Glomerular endothelial cell (primary cell): ENCODE data around the gene TANGO2. TPM values are rescaled to one million over a fixed set of nuclear protein-coding genes. Genes with fewer than 3 reads are reported as not detected.

Source experiments
- DNase-seq: peaks from one replicate; pipeline ENCODE4 v3.0.0-alpha.2; 2011; ENCODE audit warnings: low read depth, low spot score; ENCODE audit errors: extremely low read depth
- total RNA-seq: library from RNA; depleted of rRNA; stranded (reverse); fragments of >200 nt; gene quantifications from 2 replicates; pipeline ENCODE4 v1.2.3, GENCODE V29; 2015

TANGO2 gene
- total RNA-seq, 1 donor from 2014 or later: 42.2 TPM

- DNase-seq: no peak
Measured at GRCh38 chr22:20096574-20097420, 75.9 kb downstream of the TANGO2 start.

- no peak for DNase-seq
Measured at GRCh38 chr22:20099099-20099711, 78.3 kb downstream of the TANGO2 start.

- DNase-seq: no peak
Measured at GRCh38 chr22:20101638-20102037, 80.7 kb downstream of the TANGO2 start.

GRCh38 chr22:20102203-20102780, 81.4 kb downstream of the TANGO2 start:
- no peak for DNase-seq

- no peak for DNase-seq
Measured at GRCh38 chr22:20105456-20106204, 84.7 kb downstream of the TANGO2 start.

DNA sequence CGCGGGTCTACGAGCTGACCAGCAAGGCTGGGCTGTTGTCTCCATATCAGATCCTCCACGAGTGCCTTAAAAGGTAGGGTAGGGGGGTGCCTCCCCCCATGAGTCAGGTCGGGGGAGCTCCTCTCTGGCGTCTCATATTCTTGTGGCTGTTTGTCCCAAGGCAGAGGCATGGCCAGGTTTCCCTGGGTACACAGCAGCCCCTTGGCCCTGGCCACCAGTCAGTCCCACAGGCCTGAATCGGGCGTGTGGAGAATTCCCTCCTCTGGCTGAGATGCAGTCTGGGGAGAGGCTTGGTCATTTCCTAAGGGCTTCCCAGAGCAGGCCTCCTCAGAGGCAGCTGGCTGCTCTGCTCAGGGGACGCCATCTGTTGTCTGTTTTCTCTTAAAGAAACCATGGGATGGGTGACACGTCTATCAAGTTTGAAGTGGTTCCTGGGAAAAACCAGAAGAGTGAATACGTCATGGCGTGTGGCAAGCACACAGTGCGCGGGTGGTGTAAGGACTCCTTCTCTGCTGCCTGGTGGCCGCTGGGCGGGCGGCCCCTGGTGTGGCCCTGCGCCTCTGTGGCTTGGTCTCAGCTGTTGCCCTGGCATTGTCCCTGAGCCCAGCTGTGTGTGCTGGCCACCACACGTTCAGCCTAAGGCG, 85.4 kb downstream of the TANGO2 start:
- no peak for DNase-seq

GRCh38 chr22:20106849-20107237, 85.9 kb downstream of the TANGO2 start:
- no peak for DNase-seq

DNA sequence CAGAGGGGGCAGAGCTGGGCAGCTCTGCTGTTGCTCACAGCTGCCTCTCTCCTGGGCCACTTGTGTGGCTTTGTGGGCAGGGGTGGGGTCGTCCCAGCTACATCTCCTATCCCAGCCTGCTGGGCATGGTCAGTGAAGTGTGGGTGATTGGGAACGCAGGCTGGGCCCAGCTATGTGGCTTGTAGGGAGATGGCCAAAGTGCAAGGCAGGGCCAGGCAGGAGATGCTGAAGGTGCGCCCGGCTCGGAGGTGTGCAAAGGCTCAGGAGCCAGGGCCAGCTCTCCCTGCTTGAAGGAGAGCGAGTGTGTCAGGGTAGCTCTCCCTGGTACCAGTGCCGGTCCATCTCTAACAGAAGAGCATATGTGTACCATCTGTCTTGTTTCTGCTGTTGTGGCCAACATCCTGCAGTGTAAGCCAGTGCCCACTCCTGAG, 86.6 kb downstream of the TANGO2 start:
- DNase-seq: no peak

GRCh38 chr22:20107951-20108756, 87.2 kb downstream of the TANGO2 start:
- DNase-seq: no peak

- no peak for DNase-seq
Measured at GRCh38 chr22:20108757-20109230, 87.9 kb downstream of the TANGO2 start.

DNA sequence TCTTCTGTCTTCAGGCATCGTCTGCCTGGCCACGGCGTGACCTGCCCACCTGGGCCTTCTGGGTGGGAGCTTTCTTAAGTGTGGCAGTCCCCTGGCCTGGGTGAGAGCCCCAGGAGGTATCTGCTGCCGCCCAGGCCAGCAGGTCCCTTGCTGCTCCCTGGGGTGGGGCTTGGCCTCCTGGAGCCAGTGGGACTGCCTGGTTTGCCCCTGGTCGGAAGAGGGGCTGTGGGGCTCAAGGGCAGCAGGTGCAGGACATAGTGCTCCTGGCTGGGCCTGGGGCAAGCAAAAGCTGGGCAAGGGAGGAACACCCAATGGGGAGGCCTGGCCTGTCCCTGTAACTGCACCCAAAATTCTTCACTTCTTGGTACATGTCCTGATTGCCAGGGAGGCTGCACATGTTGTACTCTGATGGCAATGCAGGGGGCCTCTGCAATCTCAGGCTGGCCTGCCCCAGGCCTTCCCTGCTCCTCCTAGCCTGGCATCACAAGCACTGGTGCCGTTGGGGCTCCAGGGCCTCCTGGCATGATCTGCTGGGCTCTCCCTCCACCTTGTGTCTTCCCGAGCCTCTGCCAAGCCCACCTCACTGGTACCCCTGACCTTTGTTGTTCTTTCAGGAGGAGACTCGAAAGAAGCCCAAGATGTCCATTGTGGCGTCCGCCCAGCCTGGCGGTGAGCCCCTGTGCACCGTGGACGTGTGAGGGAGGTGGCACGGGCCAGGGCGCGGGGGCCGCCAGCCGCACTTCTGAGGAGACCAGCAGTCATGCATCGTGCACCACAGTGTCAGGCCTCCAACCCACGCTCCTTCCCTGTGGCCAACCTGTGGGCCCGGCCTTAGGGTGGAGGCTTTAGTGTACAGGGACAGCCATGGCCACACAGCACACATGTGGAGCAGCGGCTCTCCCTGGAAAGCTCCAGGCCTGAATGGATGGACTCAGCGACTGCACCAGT, 88.8 kb downstream of the TANGO2 start:
- DNase-seq: no peak

DNA sequence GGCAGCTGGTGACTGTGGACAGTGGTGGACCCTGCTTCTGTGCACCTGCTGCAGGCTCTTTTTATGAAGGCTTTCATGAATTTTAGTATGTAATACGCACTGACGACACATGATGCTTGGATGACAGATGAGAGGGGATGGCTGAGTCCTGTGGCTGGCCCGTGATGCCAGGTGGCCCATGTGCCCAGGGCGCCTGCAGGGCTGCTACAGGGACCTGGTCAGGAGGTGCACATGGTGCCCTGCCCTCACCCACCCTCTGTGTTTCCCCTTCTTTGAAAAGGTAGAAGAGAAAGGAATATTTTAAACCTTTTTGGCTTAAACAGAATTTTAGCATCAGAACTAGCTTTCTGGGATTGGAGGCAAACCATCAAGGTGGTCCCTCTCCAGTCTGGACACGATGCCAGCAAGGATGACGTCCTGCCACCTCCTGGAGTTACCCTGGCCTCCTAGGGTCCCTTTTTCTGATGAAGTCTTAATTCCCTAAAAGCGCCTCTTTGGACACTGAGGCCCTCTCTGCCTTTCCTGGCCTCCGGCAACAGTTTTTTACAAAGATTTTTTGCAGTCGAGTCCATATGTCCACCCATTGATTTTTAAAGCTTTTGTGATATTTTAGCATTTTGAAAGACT, 89.6 kb downstream of the TANGO2 start:
- no peak for DNase-seq

DNA sequence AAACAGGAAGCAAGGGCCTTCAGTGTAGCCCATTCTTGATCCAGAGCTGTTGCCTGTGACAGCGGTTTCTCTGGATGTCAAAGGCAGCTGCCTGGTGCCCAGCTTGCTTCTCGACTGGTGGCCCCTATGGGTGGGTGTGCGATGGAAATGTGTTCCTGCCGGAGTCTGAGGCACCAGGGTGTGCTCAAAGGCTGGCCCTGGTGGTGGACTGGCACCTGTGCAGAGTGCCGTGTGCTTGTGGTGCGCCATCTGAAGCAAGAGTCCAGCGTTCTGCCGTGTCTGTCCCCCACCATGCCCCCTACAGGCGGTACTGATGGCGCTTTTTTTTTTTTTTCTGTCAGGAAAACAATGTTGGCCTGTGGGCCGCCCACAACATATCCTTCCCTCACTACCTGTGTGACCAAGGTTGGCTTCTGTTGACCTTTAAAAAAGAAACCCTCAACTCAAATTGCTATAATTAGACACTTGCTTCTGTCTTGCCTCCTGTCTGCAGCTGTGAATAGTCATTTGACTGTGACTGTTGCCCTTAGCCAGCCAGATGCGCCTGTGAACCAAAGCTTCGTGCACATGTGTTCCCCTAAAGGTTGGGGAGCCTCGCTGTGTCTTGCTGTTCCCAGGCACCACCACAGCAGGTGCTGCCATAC, 90.3 kb downstream of the TANGO2 start:
- DNase-seq: no peak

GRCh38 chr22:20111689-20112622, 91.0 kb downstream of the TANGO2 start:
- DNase-seq: no peak

- no peak for DNase-seq
Measured at GRCh38 chr22:20112623-20113511, 92.0 kb downstream of the TANGO2 start.
